Measurements from ENCODE around the gene CDK19. TPM values are rescaled to one million over a fixed set of nuclear protein-coding genes. Genes with fewer than 3 reads are reported as not detected.

Gene CDK19
- total RNA-seq, 1 donor from 2014 or later = 34.4 TPM

- TF ChIP-seq EZH2 (IDR thresholded peaks at IDR 0.05) (no peak), EZH2phosphoT487 (IDR thresholded peaks at IDR 0.05) (no peak), CTCF (IDR thresholded peaks at IDR 0.05) (no peak)
- no peak overlapping the region for H2AFZ ChIP-seq (replicated peaks)
- H3K36me3 ChIP-seq = no peaks in the 10 kb centered on the region
- Mint-ChIP-seq H3K27ac (no peak overlapping the region), H3K9me3 (no peaks in the 10 kb centered on the region), H3K4me3 (no peak overlapping the region), H3K4me1 (no peaks in the 10 kb centered on the region), H3K27me3 (ENCODE audit: insufficient read depth, low read depth) (no peaks in the 10 kb centered on the region), H3K36me3 (peaks cover 5% of the 10 kb centered on the region)
- H3K4me3 ChIP-seq = no peak overlapping the region
- no peaks in the 10 kb centered on the region for H3K27me3 ChIP-seq
- no peak overlapping the region for H3K9ac ChIP-seq
- H3K79me2 ChIP-seq (ENCODE audit: low read depth) = no peaks in the 10 kb centered on the region
- H3K4me1 ChIP-seq = no peaks in the 10 kb centered on the region
- no peak overlapping the region for H3K4me2 ChIP-seq
- no peaks in the 10 kb centered on the region for H3F3A ChIP-seq (ENCODE audit: low read depth)
- no peak for DNase-seq (ENCODE audit: low spot score)
- H3K9me3 ChIP-seq (ENCODE audit: low read depth) = no peaks in the 10 kb centered on the region
- no peaks in the 10 kb centered on the region for H4K20me1 ChIP-seq (ENCODE audit: low read depth)
- H3K27ac ChIP-seq = no peak overlapping the region
Observed at GRCh38 chr6:110633731-110634213, 181.5 kb downstream of the CDK19 start.

GRCh38 chr6:110629153-110629552 lies 186.1 kb downstream of the CDK19 start:
- Mint-ChIP-seq H3K4me1 (no peaks in the 10 kb centered on the region), H3K36me3 (peaks cover 6% of the 10 kb centered on the region), H3K27ac (no peak overlapping the region), H3K4me3 (no peak overlapping the region), H3K9me3 (no peaks in the 10 kb centered on the region), H3K27me3 (ENCODE audit: insufficient read depth, low read depth) (no peaks in the 10 kb centered on the region)
- Histone ChIP-seq H3K36me3 (no peaks in the 10 kb centered on the region), H3K9me3 (ENCODE audit: low read depth) (no peaks in the 10 kb centered on the region), H4K20me1 (ENCODE audit: low read depth) (no peaks in the 10 kb centered on the region), H3K27ac (no peak overlapping the region), H3F3A (ENCODE audit: low read depth) (no peaks in the 10 kb centered on the region), H3K4me1 (no peaks in the 10 kb centered on the region), H3K9ac (no peak overlapping the region), H3K27me3 (no peaks in the 10 kb centered on the region), H2AFZ (replicated peaks) (no peak overlapping the region), H3K4me3 (no peak overlapping the region), H3K4me2 (no peak overlapping the region), H3K79me2 (ENCODE audit: low read depth) (no peaks in the 10 kb centered on the region)
- no peak for DNase-seq (ENCODE audit: low spot score)
- TF ChIP-seq EZH2phosphoT487 (IDR thresholded peaks at IDR 0.05) = no peak
- no peak for TF ChIP-seq CTCF (IDR thresholded peaks at IDR 0.05)
- TF ChIP-seq EZH2 (IDR thresholded peaks at IDR 0.05) = no peak

- H3K27ac ChIP-seq = no peak overlapping the region
- peaks cover 6% of the 10 kb centered on the region for H3K36me3 Mint-ChIP-seq
- no peaks in the 10 kb centered on the region for H3K27me3 Mint-ChIP-seq (ENCODE audit: insufficient read depth, low read depth)
- no peaks in the 10 kb centered on the region for H3K9me3 ChIP-seq (ENCODE audit: low read depth)
- no peak overlapping the region for H3K4me2 ChIP-seq
- H3K4me3 Mint-ChIP-seq = no peak overlapping the region
- H3K79me2 ChIP-seq (ENCODE audit: low read depth) = no peaks in the 10 kb centered on the region
- H3F3A ChIP-seq (ENCODE audit: low read depth) = no peaks in the 10 kb centered on the region
- H3K27me3 ChIP-seq = no peaks in the 10 kb centered on the region
- no peak for TF ChIP-seq CTCF (IDR thresholded peaks at IDR 0.05)
- no peak for TF ChIP-seq EZH2 (IDR thresholded peaks at IDR 0.05)
- TF ChIP-seq EZH2phosphoT487 (IDR thresholded peaks at IDR 0.05) = no peak
- no peak overlapping the region for H3K9ac ChIP-seq
- no peak overlapping the region for H2AFZ ChIP-seq (replicated peaks)
- no peak overlapping the region for H3K4me3 ChIP-seq
- no peaks in the 10 kb centered on the region for H3K4me1 ChIP-seq
- H3K36me3 ChIP-seq = peaks cover under 1% of the 10 kb centered on the region
- DNase-seq (ENCODE audit: low spot score) = no peak
- H3K9me3 Mint-ChIP-seq = no peaks in the 10 kb centered on the region
- H3K4me1 Mint-ChIP-seq = no peaks in the 10 kb centered on the region
- no peak overlapping the region for H3K27ac Mint-ChIP-seq
- no peaks in the 10 kb centered on the region for H4K20me1 ChIP-seq (ENCODE audit: low read depth)
Observed at GRCh38 chr6:110628330-110628729, 186.9 kb downstream of the CDK19 start.
